ENCODE measurements around the gene ERBIN. TPM values are rescaled to one million over a fixed set of nuclear protein-coding genes. Genes with fewer than 3 reads are reported as not detected.
A peak's percentile ranks its signal among the peaks of the same experiment; 100 is the strongest.
"Not testable (repeated sequence)": the region's sequence is repeated elsewhere in the genome, so short reads cannot be mapped to it uniquely, and the experiment has no call there.

ERBIN gene
- total RNA-seq, 1 experiment from 2014 or later: 143 TPM

DNA sequence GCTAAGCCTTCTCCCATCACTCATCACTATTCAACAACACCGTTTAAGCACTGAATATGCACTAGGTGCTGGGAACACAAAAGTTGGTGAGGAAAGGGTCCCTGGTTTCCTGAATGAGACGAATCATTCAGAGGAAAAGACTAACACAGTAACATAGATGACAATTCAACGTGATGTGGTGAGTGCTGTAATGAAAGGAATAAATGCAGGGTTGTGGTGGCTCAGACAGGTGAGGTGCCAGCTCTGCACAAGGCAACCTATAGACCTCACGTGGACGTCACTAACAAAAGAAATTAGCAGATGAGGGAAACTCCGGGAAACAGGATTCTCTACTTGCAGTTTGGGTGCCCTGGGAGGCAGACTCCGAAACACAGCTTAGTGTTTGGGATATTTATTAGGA, 40.0 kb upstream of the ERBIN start:
- H3K36me3 ChIP-seq (ENCODE audit: low read depth): no peaks in the 10 kb centered on the region
- POLR2A ChIA-PET (ENCODE audit: unreplicated experiment): interaction anchor here (0.6 kb wide), 1 partner anchor 51 kb away, joined by 11 read pairs; no protein-coding TSS in a partner anchor
- peak overlapping the region; percentile 47; the same call in 1 of the 2 replicates for H3K4me3 ChIP-seq
- no peaks in the 10 kb centered on the region for H3K27me3 ChIP-seq (ENCODE audit: insufficient read depth, low read depth)
- H3K4me2 ChIP-seq: peak overlapping the region; percentile 63
- no peak for DNase-seq
- no peak for TF ChIP-seq EZH2 (IDR thresholded peaks at IDR 0.05; ENCODE audit: low read depth)
- TF ChIP-seq, protein P1, sequence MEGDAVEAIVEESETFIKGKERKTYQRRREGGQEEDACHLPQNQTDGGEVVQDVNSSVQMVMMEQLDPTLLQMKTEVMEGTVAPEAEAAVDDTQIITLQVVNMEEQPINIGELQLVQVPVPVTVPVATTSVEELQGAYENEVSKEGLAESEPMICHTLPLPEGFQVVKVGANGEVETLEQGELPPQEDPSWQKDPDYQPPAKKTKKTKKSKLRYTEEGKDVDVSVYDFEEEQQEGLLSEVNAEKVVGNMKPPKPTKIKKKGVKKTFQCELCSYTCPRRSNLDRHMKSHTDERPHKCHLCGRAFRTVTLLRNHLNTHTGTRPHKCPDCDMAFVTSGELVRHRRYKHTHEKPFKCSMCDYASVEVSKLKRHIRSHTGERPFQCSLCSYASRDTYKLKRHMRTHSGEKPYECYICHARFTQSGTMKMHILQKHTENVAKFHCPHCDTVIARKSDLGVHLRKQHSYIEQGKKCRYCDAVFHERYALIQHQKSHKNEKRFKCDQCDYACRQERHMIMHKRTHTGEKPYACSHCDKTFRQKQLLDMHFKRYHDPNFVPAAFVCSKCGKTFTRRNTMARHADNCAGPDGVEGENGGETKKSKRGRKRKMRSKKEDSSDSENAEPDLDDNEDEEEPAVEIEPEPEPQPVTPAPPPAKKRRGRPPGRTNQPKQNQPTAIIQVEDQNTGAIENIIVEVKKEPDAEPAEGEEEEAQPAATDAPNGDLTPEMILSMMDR (conservative IDR thresholded peaks at IDR 0.05): no peak
- H3K79me2 ChIP-seq (ENCODE audit: low read depth): no peaks in the 10 kb centered on the region
- no peaks in the 10 kb centered on the region for H3K9me3 ChIP-seq (ENCODE audit: insufficient read depth, low read depth)
- intact Hi-C loops (cut with micrococcal nuclease; ENCODE audit: unreplicated experiment): loop anchor here (2.0 kb wide), 1 partner anchor 24 kb away; no protein-coding TSS in a partner anchor
- CTCF ChIA-PET: no interaction called here
- BruUV-seq (replicated peaks): TSS peak; percentile 87
- H3K27ac ChIP-seq: peak overlapping the region; percentile 80
- H3F3A ChIP-seq (ENCODE audit: insufficient read depth, low read depth): peaks cover 12% of the 10 kb centered on the region; the same call in 1 of the 2 replicates
- no peak overlapping the region for H2AFZ ChIP-seq
- peaks cover 25% of the 10 kb centered on the region for H3K4me1 ChIP-seq (replicated peaks; ENCODE audit: insufficient read depth)
- no peaks in the 10 kb centered on the region for H4K20me1 ChIP-seq (ENCODE audit: insufficient read depth)
- H3K9me2 ChIP-seq (ENCODE audit: insufficient read depth): 0 out of 2 replicates have a peak, but pooled peaks cover 2% of the 10 kb centered on the region

DNA sequence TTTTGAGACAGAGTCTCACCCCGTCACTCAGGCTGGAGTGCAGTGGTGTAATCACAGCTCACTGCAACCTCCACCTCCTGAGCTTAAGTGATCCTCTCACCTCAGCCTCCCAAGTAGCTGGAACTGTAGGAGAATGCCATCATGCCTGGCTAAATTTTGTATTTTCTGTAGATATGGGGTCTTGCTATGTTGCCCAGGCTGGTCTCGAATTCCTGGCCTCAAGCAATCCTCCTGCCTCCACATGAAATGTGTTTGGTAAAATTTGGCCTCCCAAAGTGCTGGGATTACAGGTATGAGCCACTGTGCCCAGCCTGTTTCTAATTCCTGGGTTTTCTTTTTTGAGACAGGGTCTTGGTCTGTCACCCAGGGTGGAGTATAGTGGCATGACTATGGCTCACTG, 34.4 kb upstream of the ERBIN start:
- H3K9me3 ChIP-seq (ENCODE audit: insufficient read depth, low read depth); H3K9me2 ChIP-seq (ENCODE audit: insufficient read depth); intact Hi-C loops (cut with micrococcal nuclease; ENCODE audit: unreplicated experiment); H3K79me2 ChIP-seq (ENCODE audit: low read depth); H3K4me2 ChIP-seq; H3K36me3 ChIP-seq (ENCODE audit: low read depth); H2AFZ ChIP-seq; BruUV-seq (replicated peaks); H3K4me3 ChIP-seq; CTCF ChIA-PET; H4K20me1 ChIP-seq (ENCODE audit: insufficient read depth); DNase-seq; H3K27ac ChIP-seq; H3F3A ChIP-seq (ENCODE audit: insufficient read depth, low read depth); H3K27me3 ChIP-seq (ENCODE audit: insufficient read depth, low read depth): not testable (repeated sequence)
- POLR2A ChIA-PET (ENCODE audit: unreplicated experiment): interaction anchor here (0.7 kb wide), 2 partner anchors 32 to 99 kb away, joined by 3 to 12 read pairs; no protein-coding TSS in a partner anchor
- peaks cover 21% of the 10 kb centered on the region for H3K4me1 ChIP-seq (replicated peaks; ENCODE audit: insufficient read depth)

DNA sequence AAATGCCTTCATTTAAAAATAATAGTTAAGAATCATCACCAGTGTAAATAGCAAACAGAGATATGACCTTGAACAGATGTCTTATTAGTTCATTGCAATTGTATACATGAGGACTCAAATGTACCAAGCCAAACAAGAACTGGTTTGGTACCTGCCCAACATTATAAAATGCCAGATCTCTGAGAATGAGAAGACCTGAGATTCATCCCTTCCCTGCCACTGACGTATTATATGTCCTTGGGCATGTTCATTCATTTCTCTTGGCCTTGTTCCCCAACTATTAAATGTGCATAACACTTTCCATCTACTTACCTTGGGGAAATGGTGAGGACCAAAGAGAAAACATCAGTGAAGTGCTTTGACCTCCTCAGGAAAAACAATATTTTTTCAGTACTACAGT, 33.6 kb upstream of the ERBIN start:
- Histone ChIP-seq H3K9me3 (ENCODE audit: insufficient read depth, low read depth) (no peaks in the 10 kb centered on the region), H3K4me2 (no peak overlapping the region), H3K4me1 (replicated peaks; ENCODE audit: insufficient read depth) (peaks cover 17% of the 10 kb centered on the region), H3K79me2 (ENCODE audit: low read depth) (no peaks in the 10 kb centered on the region), H4K20me1 (ENCODE audit: insufficient read depth) (no peaks in the 10 kb centered on the region), H2AFZ (no peak overlapping the region), H3K36me3 (ENCODE audit: low read depth) (no peaks in the 10 kb centered on the region), H3K9me2 (ENCODE audit: insufficient read depth) (0 out of 2 replicates have a peak, but pooled peaks cover 2% of the 10 kb centered on the region), H3K27ac (no peak overlapping the region), H3F3A (ENCODE audit: insufficient read depth, low read depth) (no peaks in the 10 kb centered on the region), H3K4me3 (no peak overlapping the region), H3K27me3 (ENCODE audit: insufficient read depth, low read depth) (no peaks in the 10 kb centered on the region)
- no peak for DNase-seq
- intact Hi-C loops (cut with micrococcal nuclease; ENCODE audit: unreplicated experiment): no loop called here
- ChIA-PET CTCF (no interaction called here), POLR2A (ENCODE audit: unreplicated experiment) (no interaction called here)
- BruUV-seq (replicated peaks): no TSS peak
- TF ChIP-seq, protein P1 (conservative IDR thresholded peaks at IDR 0.05): no peak
- TF ChIP-seq EZH2 (IDR thresholded peaks at IDR 0.05; ENCODE audit: low read depth): no peak

Measured in PC-9 (cell line).